ENCODE measurements around the gene STX4.

The STX4 gene

DNA sequence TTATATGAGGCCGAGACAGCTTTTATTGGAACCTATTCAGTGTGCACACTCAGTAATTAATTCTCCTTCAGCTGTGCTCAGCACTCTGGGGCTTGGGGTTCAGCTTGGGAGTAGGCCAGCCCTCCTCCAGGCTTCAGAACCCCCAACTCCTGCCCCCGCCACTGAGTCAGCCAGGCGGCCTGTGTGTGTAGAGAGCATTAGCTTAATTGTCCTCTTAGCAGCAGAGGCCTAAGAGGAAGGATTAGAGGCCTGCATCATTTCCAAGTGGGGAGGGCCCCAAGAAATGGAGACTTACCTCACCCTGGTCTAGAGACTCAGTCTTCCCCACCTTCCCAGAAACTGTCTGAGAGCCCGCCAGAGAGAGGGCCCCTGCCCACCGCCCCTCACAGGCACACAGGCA, 54.6 kb downstream of the STX4 start:
- H3K4me1 ChIP-seq (ENCODE audit: insufficient read depth, low read length, poor library complexity, severe bottlenecking) = peaks cover 15% of the 10 kb centered on the region
- H2AFZ ChIP-seq (ENCODE audit: low read length) = no peak overlapping the region
- H3K4me3 ChIP-seq (ENCODE audit: low read length, poor library complexity, severe bottlenecking) = no peak overlapping the region
- H3K27me3 ChIP-seq (ENCODE audit: insufficient read depth, low read length, poor library complexity, severe bottlenecking) = no peaks in the 10 kb centered on the region
- H3K79me2 ChIP-seq (ENCODE audit: insufficient read depth, low read length) = peaks cover 29% of the 10 kb centered on the region; the same call in 1 of the 2 replicates
- peaks cover 15% of the 10 kb centered on the region for H4K20me1 ChIP-seq (ENCODE audit: insufficient read depth, low read length, poor library complexity, severe bottlenecking)
- H3K4me2 ChIP-seq (ENCODE audit: low read depth, low read length, poor library complexity, severe bottlenecking) = no peak overlapping the region
- H3F3A ChIP-seq (ENCODE audit: low read depth) = no peaks in the 10 kb centered on the region
- no peaks in the 10 kb centered on the region for H3K9me2 ChIP-seq (replicated peaks; ENCODE audit: low read depth, low read length)
- TF ChIP-seq, protein P1, sequence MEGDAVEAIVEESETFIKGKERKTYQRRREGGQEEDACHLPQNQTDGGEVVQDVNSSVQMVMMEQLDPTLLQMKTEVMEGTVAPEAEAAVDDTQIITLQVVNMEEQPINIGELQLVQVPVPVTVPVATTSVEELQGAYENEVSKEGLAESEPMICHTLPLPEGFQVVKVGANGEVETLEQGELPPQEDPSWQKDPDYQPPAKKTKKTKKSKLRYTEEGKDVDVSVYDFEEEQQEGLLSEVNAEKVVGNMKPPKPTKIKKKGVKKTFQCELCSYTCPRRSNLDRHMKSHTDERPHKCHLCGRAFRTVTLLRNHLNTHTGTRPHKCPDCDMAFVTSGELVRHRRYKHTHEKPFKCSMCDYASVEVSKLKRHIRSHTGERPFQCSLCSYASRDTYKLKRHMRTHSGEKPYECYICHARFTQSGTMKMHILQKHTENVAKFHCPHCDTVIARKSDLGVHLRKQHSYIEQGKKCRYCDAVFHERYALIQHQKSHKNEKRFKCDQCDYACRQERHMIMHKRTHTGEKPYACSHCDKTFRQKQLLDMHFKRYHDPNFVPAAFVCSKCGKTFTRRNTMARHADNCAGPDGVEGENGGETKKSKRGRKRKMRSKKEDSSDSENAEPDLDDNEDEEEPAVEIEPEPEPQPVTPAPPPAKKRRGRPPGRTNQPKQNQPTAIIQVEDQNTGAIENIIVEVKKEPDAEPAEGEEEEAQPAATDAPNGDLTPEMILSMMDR (conservative IDR thresholded peaks at IDR 0.05; ENCODE audit: low read length) = no peak
- TF ChIP-seq EZH2phosphoT487 (IDR thresholded peaks at IDR 0.05; ENCODE audit: borderline replicate concordance) = no peak
- peaks cover 30% of the 10 kb centered on the region; the same call in 1 of the 2 replicates for H3K36me3 ChIP-seq (ENCODE audit: insufficient read depth, low read length)
- no peaks in the 10 kb centered on the region for H3K9me3 ChIP-seq (ENCODE audit: insufficient read depth, low read depth, low read length)
- H3K9ac ChIP-seq (ENCODE audit: low read depth, low read length, poor library complexity, severe bottlenecking) = no peak overlapping the region

DNA sequence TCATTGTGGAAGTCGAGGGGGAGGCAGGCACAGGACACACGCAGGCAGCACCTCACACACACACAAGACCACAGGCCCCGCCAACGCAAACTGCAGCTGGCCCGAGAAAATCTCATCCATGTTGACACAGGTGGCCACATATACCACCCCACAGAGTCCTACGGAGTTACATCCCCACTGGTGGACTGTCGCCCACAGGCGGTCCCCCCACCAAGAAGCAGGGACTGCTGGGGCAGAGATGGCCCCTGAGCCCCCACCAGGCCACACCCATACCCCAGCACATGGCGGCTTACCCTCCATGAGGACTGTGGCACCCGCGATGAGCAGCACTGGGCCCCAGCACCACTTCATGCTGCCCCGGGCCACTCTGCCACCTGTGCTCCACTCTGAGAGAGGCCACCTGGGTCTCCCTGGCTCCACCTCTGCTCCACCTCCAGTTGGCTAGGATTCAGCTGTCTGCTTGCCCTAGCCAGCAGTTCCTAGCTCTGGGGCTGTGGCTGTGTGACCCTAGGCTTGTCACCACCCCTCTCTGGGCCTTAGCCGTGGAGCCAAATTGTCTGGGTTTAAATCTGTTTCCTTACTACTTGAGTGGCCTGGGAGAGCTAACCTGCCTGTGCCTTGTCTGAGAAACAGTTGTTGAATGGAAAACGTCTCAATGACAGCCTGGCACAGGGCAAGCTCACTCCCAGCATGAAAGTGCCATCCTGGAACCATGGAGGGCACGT, 55.3 kb downstream of the STX4 start, which contains the start of gene PRSS53:
TSS of gene PRSS53 (minus strand) at position 485 of the 725 bp plus-strand sequence. CDS start at position 351, 134 bp downstream.
- Histone ChIP-seq H3K4me2 (ENCODE audit: low read depth, low read length, poor library complexity, severe bottlenecking) (no peak within 1 kb of the TSS), H2AFZ (ENCODE audit: low read length) (no peak within 1 kb of the TSS), H3F3A (ENCODE audit: low read depth) (no peaks in the 10 kb centered on the region), H3K36me3 (ENCODE audit: insufficient read depth, low read length) (peaks cover 25% of the 10 kb centered on the region; the same call in 1 of the 2 replicates), H3K9me2 (replicated peaks; ENCODE audit: low read depth, low read length) (no peaks in the 10 kb centered on the region), H4K20me1 (ENCODE audit: insufficient read depth, low read length, poor library complexity, severe bottlenecking) (peaks cover 14% of the 10 kb centered on the region), H3K9me3 (ENCODE audit: insufficient read depth, low read depth, low read length) (no peaks in the 10 kb centered on the region), H3K4me3 (ENCODE audit: low read length, poor library complexity, severe bottlenecking) (no peak within 1 kb of the TSS), H3K27me3 (ENCODE audit: insufficient read depth, low read length, poor library complexity, severe bottlenecking) (no peaks in the 10 kb centered on the region), H3K79me2 (ENCODE audit: insufficient read depth, low read length) (peaks cover 35% of the 10 kb centered on the region), H3K4me1 (ENCODE audit: insufficient read depth, low read length, poor library complexity, severe bottlenecking) (peaks cover 15% of the 10 kb centered on the region), H3K9ac (ENCODE audit: low read depth, low read length, poor library complexity, severe bottlenecking) (no peak within 1 kb of the TSS)
- no peak for TF ChIP-seq EZH2phosphoT487 (IDR thresholded peaks at IDR 0.05; ENCODE audit: borderline replicate concordance)
- TF ChIP-seq, protein P1 (conservative IDR thresholded peaks at IDR 0.05; ENCODE audit: low read length) = no peak

DNA sequence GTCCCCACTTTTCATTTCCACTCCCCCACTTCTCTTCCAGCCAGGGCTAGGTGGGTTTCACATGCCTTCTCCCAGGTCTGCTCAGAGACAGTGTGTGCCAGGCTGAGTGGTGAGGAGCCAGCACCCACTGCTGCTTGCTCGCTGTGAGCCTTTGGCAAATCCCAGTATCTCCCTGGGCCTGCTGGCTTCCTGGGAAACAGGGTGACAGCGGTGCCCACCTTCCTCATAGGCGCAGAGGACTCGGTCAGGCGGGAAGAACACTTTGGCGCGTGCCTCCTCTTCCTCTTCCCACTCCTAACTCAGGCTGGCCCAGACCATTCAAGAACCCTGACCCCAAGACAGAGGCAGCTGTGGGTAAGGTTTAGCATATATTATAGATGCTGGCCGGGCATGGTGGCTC, 55.8 kb downstream of the STX4 start:
- Histone ChIP-seq H3K36me3 (ENCODE audit: insufficient read depth, low read length) (peaks cover 19% of the 10 kb centered on the region; the same call in 1 of the 2 replicates), H3F3A (ENCODE audit: low read depth) (no peaks in the 10 kb centered on the region), H3K79me2 (ENCODE audit: insufficient read depth, low read length) (peaks cover 41% of the 10 kb centered on the region), H4K20me1 (ENCODE audit: insufficient read depth, low read length, poor library complexity, severe bottlenecking) (peaks cover 14% of the 10 kb centered on the region), H3K9me2 (replicated peaks; ENCODE audit: low read depth, low read length) (no peaks in the 10 kb centered on the region), H3K9ac (ENCODE audit: low read depth, low read length, poor library complexity, severe bottlenecking) (no peak overlapping the region), H3K4me2 (ENCODE audit: low read depth, low read length, poor library complexity, severe bottlenecking) (no peak overlapping the region), H2AFZ (ENCODE audit: low read length) (no peak overlapping the region), H3K27me3 (ENCODE audit: insufficient read depth, low read length, poor library complexity, severe bottlenecking) (no peaks in the 10 kb centered on the region), H3K4me1 (ENCODE audit: insufficient read depth, low read length, poor library complexity, severe bottlenecking) (peaks cover 21% of the 10 kb centered on the region), H3K9me3 (ENCODE audit: insufficient read depth, low read depth, low read length) (no peaks in the 10 kb centered on the region), H3K4me3 (ENCODE audit: low read length, poor library complexity, severe bottlenecking) (no peak overlapping the region)
- TF ChIP-seq EZH2phosphoT487 (IDR thresholded peaks at IDR 0.05; ENCODE audit: borderline replicate concordance) = no peak
- TF ChIP-seq, protein P1 (conservative IDR thresholded peaks at IDR 0.05; ENCODE audit: low read length) = no peak
